ENCODE measurements around the gene NEU4.
"Not testable (repeated sequence)": the region's sequence is repeated elsewhere in the genome, so short reads cannot be mapped to it uniquely, and the experiment has no call there.

The NEU4 gene

DNA sequence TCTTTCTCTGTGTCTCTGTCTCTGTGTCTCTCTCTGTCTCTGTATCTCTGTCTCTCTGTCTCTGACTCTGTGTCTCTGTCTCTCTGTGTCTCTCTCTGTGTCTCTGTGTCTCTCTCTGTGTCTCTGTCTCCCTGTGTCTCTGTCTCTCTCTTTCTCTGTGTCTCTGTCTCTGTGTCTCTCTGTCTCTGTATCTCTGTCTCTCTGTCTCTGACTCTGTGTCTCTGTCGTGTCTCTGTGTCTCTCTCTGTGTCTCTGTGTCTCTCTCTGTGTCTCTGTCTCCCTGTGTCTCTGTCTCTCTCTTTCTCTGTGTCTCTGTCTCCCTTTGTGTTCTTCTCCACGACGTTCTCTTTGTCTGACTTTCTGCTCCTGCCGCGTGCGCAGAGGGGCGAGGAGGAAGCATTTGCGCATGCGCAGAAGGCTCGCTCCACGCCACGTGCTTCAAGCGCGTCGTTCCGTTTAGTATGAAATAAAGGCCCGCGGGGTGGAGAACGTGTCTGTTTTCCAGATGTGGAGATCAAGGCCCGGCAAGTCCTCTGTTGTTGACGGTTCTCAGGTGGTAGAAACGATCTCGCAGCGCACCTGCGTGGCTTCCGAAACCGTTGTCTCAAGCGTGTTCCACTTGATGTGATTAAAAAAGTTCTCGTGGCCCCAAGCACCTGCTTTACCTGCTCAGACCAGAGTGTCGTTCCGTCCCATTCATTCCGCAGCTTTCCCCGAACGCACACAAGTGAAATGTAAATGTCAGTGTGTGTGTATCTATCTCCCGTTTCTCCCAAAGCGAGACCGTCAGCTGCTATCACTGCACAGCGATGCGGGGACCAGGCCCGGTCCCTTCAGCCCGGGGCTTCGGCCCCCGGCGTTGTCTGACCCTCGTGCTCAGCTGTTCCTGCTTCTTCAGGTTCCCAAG, 14.8 kb downstream of the NEU4 start:
- FAIRE-seq; DNase-seq (ENCODE audit: insufficient read length, low spot score): not testable (repeated sequence)

DNA sequence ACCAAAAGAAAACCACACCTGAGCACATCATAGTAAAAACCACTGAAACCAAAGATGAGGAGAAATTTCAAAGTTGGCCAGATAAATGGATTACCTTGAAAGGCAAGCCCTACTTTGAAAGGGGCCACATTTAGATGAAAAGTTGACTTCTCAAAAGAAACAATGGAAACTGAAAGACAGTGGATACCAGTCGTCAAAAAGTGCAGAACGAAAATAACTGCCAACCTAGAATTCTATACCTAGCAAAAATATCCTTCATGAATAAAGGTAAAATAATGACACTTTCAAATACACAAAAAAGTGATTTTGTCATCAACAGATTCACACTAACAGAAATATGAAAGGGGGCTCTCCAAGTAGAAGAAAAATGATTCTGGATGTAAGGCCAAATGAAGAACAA, 18.4 kb downstream of the NEU4 start:
- DNase-seq (ENCODE audit: insufficient read length, low spot score) = no peak
- FAIRE-seq = no peak

DNA sequence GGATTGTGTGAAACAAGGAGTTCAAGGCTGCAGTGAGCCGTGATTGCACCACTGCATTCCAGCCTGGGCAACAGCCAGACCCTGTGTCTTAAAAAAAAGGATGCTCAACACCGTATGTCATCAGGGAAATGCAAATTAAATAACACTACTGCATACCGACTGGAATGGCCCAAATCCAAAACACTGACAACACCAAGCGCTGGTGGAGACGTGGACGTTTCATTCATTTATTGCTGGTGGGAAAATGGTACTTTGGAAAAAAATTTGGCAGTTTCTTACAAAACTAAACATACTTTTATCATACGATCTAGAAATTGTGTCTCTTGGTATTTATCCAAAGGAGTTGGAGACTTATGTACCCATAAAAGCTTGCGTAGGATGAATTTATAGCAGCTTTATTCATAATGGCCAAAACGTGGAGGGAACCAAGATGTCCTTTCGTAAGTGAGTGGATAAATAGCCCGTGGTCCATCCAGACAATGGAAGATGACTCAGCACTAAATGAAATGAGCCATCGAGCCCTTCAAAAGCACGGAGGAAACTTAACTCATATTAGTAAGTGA, 24.2 kb downstream of the NEU4 start:
- FAIRE-seq = no peak
- DNase-seq (ENCODE audit: insufficient read length, low spot score) = no peak

DNA sequence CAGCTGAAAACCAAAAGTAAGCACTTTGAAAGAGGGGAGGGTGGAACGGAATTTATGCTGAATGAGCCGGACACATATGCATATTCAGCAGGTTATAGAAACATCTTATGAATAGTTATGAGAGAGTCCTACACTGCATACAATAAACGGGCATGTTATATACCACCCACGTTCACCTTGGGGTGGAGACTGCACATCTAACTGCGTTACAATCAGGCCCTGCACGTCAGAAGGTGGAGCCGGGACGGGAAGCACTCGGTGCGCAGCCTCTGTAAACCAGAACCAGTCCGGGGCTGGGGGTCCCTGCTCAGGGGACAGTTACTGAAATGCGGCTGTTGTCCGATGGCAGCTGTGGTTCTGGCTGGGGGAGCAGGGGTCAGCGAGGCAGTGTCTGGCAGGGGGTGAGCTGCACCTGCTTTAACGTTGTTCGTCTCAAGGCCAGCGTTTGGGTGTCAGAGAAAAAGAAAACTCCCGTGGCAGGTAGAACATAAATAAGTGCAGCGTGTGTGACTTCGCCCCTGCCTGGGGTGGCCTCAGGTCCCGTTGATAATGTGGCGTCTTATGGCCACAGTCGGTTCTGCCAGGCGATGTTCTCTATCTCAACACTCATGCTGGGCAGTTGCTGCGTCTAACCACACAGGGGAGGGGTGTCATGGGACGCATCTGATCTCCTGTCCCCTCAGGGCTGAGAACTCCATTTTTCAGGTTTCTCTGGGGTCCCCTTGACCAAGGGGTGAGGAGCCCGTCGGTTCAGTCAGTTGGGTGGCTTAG, 24.9 kb downstream of the NEU4 start:
- FAIRE-seq; DNase-seq (ENCODE audit: insufficient read length, low spot score): not testable (repeated sequence)

DNA sequence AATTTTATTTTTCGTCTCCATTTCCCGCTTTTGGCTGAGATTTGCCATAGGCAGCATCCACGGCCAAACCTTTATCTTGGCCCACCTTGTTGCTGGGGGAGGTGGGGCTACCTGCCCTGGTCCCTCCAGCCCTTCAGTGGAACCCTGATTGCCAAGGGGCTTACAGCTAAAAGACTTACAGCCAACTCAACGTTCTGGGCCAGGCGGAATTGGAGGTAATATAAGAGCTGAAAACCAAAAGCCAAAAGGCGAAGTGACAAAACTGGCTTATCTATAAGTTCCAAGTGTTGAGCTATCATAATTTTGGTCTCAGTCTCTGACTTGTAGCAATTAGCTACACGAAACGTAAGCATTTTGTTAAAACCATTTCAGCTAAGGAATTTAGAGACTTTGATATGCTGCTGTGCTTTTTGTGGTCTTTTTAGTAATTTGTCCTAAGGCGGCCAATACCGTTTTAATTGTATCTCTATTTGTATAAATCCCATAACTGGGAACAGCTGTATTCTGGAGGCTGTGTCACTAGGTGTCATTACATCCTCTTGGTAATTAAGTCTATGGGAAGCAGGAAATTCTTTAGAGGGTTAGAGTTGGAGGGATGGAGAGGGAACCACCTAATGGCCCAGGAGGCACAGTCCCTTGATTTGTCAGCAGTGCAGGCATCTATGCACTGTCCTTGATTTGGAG, 25.7 kb downstream of the NEU4 start:
- DNase-seq (ENCODE audit: insufficient read length, low spot score) = no peak
- FAIRE-seq = no peak

DNA sequence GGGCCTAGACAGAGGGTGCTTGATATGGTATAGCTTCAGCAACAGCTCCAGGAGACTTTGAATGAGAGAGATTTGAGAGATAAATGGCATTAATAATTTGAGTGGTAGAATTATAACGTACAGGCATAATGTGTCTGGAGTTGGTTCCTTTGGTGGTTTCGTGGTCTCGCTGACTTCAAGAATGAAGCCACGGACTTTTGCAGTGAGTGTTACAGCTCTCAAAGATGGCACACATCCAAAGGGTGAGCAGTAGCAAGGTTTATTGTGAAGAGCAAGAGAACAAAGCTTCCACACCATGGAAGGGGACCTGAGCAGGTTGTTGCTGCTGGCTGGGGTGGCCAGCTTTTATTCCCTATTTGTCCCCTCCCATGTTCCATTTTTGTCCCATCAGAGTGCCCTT, 26.6 kb downstream of the NEU4 start:
- FAIRE-seq (no peak), DNase-seq (ENCODE audit: insufficient read length, low spot score) (no peak)

DNA sequence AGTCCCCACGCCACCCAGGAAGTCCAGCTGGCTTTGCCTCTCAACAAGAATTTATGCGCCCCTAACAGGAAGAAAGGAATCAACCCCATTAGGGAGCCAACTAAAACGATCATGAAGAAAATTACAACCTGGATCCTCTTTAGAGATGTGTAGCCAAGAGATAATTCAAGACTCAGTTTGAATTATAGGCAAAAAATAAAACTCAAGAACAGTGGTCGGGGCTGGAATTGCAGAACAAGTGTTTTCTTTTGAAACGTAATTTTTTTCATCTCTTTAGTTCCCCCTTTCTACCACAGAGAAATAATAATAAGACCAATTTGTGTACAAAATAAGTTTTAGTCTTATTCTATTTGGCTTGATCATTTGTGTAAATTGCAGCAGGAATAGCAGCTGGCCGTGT, 27.3 kb downstream of the NEU4 start:
- DNase-seq (ENCODE audit: insufficient read length, low spot score) (no peak), FAIRE-seq (no peak)

DNA sequence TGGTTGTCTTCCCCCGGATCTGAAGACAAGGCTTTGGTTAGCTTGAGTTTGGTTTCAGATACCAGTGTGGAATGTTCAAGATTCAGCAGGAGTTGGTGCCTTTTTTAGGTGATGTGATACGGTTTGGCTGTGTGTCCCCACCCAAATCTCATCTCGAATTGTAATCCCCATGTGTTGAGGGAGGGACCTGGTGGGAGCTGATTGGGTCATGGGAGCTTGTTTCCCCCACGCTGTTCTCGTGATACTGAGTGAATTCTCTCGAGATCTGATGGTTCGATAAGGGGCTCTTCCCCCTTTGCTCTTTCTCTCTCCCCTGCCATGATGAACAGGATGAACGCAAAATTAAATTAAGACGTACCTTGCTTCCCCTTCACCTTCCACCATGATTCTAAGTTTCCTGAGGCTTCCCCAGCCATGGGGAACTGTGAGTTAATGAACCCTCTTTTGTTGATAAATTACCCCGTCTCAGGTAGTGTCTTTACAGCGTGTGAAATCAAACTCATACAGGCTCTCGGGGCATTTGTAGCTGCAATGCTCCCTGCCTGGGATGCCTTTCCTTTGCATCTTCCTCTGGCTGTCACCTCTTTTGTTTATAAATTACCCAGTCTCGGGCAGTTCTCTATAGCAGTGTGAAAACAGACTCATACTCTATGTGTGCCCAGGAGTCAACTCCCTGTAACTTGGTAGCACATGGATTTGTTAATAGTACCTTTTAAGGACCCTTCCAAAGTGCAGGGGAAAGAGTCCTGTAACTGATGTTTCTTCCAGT, 28.4 kb downstream of the NEU4 start:
- no peak for FAIRE-seq
- no peak for DNase-seq (ENCODE audit: insufficient read length, low spot score)

DNA sequence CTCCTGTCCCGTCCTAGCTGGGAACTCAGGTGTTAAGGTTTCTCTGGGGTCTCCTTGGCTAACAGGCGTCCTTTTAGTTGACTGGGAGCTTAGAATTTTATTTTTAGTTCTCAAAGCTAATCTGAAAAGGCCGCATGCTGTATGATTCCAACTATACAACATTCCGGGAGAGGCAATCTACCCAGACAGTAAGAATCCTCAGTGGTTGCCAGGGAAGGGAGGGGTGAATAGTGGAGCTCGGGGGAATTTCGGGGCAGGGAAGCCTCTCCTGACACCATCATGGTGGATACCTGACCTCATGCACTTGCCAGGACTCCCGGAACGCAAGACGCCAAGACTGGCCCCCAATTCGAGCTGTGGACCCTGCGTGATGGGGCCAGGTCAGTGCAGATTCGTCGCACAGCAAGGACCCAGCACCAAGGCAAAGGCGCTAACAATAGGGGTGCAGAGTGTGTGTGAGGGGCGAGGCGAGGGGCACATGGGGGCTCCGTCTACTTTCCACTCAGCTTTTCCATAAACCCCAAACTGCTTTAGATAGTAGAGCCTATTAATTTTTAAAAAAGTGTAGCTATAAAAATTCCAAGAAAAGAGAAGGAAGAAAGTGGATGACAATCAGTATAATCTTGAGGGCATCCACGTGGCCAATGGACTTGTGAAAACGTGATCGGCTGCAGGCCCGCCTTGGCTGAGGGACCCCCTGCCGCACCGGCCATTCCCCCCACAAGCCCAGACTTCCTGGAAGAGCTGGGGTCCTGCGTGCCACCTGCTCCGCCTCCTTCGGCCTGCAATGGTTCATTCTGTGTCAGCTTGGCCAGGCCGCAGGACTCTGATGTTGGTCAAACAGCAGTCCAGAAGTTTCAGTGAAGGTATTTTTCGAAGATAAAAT, 32.4 kb downstream of the NEU4 start:
- FAIRE-seq = no peak

DNA sequence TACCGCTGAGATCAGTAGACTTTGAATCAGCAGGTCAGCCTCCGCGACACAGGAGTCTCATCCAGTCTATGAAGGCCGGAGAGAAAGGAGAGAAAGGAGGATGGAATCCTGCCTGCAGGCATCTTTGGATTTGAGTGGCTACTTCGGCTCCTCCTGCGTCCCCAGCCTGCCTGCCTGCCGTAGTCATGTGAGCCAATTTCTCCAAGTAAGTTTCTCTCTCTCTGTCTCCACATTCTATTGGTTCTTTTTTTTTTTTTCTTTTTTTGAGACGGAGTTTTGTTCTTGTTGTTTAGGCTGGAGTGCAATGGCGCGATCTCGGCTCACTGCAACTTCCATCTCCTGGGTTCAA, 33.0 kb downstream of the NEU4 start:
- no peak for FAIRE-seq
- DNase-seq (ENCODE audit: insufficient read length, low spot score) = no peak

More for the DNA sequence above, 32.4 kb downstream of the NEU4 start:
- no peak for DNase-seq (ENCODE audit: insufficient read length, low spot score)

DNA sequence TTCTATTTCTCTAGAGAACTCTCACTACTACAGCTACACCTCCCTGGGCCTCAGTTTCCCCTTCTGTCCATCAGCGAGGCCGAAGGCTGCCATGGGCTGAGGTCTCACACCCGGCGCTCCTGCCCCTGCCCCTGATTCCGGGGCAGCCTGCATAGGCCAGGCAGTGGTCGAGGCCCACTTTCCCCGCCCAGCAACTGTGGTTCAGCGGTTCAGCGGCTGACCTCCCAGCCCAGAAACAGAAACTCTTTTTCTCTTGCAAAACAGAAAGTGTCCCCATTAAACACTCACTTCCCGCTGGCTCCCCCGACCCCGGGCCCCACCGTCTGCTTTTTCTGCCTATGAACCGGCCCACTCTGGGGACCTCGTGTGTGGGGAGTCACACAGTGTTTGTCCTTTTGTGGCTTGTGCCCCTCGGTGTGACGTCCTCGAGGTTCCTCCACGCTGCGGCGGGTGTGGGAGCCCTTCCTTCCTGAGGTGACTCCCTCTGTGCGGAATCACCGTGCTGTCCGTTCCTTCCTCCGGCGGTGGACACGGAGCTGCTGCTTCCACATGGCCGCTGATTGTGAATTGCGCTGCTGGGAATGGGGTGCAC, 33.7 kb downstream of the NEU4 start:
- FAIRE-seq = no peak
- no peak for DNase-seq (ENCODE audit: insufficient read length, low spot score)

DNA sequence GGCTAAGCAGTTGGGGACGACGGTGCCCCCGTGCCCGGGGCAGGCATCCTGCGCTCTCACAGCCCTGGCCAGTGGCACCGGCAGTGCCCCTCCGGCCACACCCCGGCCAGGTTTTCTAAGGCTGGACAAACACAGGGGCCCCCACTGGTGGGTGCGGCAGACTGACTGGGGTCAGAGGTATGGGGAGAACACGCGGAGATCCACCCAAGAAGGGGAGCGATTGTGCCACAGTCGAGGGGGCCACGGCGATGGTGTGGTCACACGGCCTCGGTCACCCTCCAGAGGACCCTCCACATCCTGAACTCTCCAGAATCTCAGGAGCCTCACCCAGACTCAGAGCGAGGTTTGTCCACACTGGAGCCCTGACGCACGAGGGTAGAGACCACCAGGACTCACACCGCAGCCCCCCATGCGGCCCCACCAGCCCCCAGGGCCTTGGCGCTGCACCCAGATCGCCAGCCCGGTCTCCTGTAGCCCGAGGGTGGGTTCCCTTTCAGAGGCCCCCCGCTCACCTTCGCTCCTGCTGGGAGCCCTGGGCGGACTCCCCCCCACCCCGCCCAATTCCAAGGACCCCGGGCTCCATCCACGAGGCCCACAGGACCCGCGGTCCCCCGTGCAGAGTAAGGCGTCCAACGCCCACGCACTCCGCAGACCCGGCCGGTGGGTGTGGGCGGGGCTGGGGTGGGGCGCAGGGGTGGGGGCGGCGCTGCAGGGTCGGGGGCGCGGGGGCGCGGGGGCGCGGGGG, 34.5 kb downstream of the NEU4 start:
- DNase-seq (ENCODE audit: insufficient read length, low spot score) = no peak
- FAIRE-seq = no peak

DNA sequence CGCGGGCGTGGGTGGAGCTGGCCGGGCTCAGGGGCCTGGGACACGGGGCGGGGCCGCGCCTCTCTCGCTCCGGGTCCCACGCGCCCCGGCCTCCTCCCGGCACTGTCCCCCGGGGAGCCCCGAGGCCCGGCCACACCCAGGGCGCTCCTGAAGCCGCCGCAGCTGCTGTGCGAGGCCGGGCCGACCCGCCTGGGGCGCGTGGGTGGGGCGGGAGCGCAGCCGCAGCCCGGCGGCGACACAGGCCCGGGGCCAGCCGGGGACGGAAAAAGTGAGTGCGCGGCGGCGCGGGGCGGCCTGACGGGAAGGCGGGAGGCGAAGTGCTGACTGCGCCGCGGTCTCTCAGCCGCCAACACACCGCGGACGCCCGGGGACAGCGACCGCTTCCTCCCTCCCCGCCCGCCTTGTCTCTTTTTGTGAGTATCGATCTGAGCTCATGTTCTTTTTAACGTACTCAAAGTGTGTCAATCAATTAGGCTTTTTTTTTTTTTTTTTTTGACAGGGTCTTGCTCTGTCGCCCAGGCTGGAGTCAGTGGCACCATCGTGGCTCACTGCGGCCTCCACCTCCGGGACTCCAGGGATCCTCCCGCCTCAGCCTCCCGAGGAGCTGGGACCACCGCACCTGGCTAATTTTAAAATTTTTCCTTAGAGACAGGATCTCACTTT, 35.2 kb downstream of the NEU4 start:
- DNase-seq (ENCODE audit: insufficient read length, low spot score) (no peak), FAIRE-seq (peak; percentile 16)

DNA sequence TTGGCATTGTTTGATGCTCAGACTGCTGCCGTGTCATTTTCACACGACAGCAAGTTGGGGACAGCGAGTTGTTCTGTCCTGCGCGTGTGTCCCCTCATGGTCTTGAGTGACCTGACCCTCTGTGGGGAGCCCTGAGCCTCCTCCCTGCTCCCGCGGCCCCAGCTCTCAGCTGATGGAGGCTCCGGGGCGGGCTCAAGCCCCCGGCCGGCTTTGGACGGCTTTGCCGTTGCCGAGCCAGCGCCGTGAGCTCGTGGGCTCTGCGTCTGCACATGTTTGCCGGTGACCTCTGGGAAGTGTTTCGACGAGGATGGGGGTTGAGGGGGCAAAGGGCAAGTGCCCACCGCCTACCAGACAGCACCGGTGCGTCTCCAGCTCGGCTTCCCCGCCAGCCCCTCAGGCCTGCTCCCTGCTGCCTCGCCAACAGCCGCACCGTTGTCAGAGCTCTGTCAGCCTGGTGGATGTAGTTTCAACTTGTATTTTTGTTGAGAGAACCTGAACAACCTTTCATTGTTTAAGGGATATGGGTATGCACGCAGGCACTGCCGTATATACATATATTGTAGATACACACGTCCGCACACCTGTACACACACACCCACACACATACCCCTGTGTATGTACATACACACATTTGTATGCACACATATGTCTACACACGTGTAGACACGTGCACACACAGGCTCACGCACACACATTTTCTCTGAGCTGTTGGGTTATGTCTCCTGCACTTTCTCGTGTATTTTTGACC, 36.0 kb downstream of the NEU4 start:
- FAIRE-seq (peak; percentile 79), DNase-seq (ENCODE audit: insufficient read length, low spot score) (no peak)

DNA sequence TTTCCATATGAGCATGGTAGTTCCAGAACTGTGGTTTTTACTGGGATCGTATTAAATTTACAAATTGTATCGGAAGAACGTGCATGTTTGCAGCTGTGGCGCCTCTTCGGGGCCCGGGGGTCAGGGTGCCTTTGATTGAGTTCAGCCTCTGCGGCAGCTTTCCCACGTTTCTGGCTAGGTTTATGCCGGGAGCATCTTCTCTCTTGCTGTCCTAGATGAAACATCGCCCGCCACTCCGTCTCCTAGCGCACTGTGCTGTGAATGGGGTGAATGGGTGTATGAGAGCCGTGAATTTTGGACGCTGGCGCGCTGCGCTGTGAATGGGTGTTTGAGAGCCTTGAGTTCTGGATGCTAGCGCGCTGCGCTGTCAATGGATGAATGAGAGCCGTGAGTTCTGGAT, 37.4 kb downstream of the NEU4 start:
- FAIRE-seq = no peak
- DNase-seq (ENCODE audit: insufficient read length, low spot score) = no peak

DNA sequence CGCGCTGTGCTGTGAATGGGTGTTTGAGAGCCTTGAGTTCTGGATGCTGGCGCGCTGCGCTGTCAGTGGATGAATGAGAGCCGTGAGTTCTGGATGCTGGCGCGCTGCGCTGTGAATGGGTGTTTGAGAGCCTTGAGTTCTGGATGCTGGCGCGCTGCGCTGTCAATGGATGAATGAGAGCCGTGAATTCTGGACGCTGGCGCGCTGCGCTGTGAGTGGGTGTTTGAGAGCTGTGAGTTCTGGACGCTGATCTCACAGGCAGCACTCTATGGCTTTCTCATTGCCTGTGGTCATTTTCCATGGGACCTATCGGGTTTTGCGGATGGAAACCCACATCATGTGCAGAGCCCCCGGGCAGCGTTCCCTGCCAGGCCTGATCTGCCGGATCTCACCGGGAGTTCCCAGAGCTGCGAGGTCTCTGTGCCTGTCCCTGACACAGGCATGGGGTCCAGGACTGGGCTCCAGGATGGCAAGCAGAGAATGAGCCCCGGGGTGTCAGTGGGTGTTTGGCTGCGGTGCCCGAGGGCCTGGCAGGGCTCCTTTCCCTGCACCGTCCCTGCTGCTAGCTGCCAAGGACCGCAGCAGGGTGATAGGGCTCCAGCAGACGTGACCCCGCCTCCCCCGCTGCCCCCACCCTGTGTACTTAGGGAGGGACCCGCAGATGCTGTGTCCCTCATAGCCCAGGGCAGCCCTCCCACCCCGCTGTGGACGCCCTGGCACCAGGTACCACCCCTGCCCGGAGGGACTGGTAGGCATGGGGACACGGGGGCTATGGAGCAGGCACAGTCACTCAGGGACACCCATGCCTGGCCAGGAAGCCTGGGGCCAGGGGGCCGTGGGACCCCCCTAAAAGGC, 40.0 kb downstream of the NEU4 start:
- FAIRE-seq (no peak), DNase-seq (ENCODE audit: insufficient read length, low spot score) (no peak)

Measured in HTR-8/SVneo (cell line).